SU-DHL-6 (cell line): ENCODE results near the gene HPRT1.

Source experiments
- H2AFZ ChIP-seq: fragments of 200-600 bp; sonication (generic); 2 replicates; pipeline ENCODE4 v1.6.1; 2014; ENCODE audit warnings: low read depth, mild to moderate bottlenecking, moderate library complexity, mixed read lengths, antibody characterized with exemption, low read length; ENCODE audit not compliant: severe bottlenecking
- H3F3A ChIP-seq: fragments of 200-600 bp; shearing (Covaris generic); 2 replicates; pipeline ENCODE4 v1.6.0; 2016; ENCODE audit warnings: antibody characterized with exemption, mild to moderate bottlenecking; ENCODE audit not compliant: insufficient read depth
- H3K27ac ChIP-seq: fragments of 200-600 bp; sonication (generic); 2 replicates; pipeline ENCODE4 v1.5.1; 2016; ENCODE audit warnings: low read depth, mild to moderate bottlenecking, low read length, moderate library complexity, mixed read lengths
- H3K27me3 ChIP-seq: fragments of 200-600 bp; sonication (generic), shearing (Covaris generic); 2 replicates; pipeline ENCODE4 v1.6.0; 2014; ENCODE audit warnings: mild to moderate bottlenecking, low read length
- H3K36me3 ChIP-seq: fragments of 200-600 bp; sonication (generic); 2 replicates; pipeline ENCODE4 v1.6.1; 2014; ENCODE audit warnings: mild to moderate bottlenecking, low read length, mixed read lengths
- H3K4me2 ChIP-seq: fragments of 300-600, 200-600 bp; shearing (Covaris generic), sonication (generic); 2 replicates; pipeline ENCODE4 v1.6.0; 2014; ENCODE audit warnings: low read length, low read depth, mild to moderate bottlenecking; ENCODE audit not compliant: poor library complexity, severe bottlenecking
- H3K4me3 ChIP-seq: fragments of 200-600 bp; sonication (generic); 2 replicates; pipeline ENCODE4 v1.5.1; 2014; ENCODE audit warnings: antibody characterized with exemption, low read length, mild to moderate bottlenecking, mixed read lengths; ENCODE audit not compliant: insufficient read depth, poor library complexity, severe bottlenecking
- H3K79me2 ChIP-seq: fragments of 200-600 bp; sonication (generic); 2 replicates; pipeline ENCODE4 v1.6.1; 2014; ENCODE audit warnings: mild to moderate bottlenecking, low read length, moderate library complexity; ENCODE audit not compliant: insufficient read depth
- H3K9ac ChIP-seq: fragments of 200-600 bp; sonication (generic); 2 replicates; pipeline ENCODE4 v1.7.0; 2014; ENCODE audit warnings: mild to moderate bottlenecking, low read length
- H3K9me2 ChIP-seq: fragments of 200-600 bp; sonication (generic); replicated peaks from 2 replicates; pipeline ENCODE4 v1.6.1; 2014; ENCODE audit warnings: low read length; ENCODE audit not compliant: insufficient read depth
- H3K9me3 ChIP-seq: fragments of 200-600 bp; sonication (generic); 2 replicates; pipeline ENCODE4 v1.6.1; 2014; ENCODE audit warnings: low read length, mixed read lengths; ENCODE audit not compliant: insufficient read depth
- H4K20me1 ChIP-seq: fragments of 200-600 bp; sonication (generic); 2 replicates; pipeline ENCODE4 v1.6.1; 2014; ENCODE audit warnings: low read depth, mild to moderate bottlenecking, antibody characterized with exemption, low read length, moderate library complexity, mixed read lengths
- EZH2phosphoT487 ChIP-seq: fragments of 200-600 bp; sonication (generic), shearing (Covaris generic); conservative IDR thresholded peaks from 2 replicates; pipeline ENCODE4 v1.6.1; 2018; ENCODE audit warnings: mild to moderate bottlenecking, antibody characterized with exemption, low read length, moderate library complexity, mixed read lengths
- TF ChIP-seq, protein P1 (sequence below): fragments of 200-600 bp; sonication (generic); IDR thresholded peaks from one replicate; pipeline ENCODE4 v1.5.1; 2017; ENCODE audit warnings: antibody characterized with exemption, mild to moderate bottlenecking, low read length, moderate library complexity; ENCODE audit not compliant: insufficient read depth, poor library complexity, severe bottlenecking

HPRT1 gene

DNA sequence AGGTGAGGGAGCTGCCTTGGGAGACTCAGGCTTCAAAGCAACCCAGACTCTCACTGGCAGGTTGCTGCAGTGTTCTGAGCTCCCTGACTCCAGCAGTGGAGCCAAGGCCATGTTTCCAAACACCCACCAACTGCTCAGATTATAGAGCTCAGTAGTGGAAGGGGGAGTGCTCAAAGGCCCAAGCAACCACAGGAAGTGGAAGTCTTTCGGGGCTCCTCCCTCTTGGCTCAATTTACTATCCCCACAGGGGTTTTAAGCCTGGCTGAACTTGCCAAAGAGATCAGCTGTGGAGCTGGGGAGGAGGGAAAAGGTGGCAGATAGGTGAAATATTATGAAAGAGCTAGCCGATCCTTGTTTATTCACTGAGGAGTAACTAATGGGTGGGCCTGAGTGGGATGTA, 82.5 kb downstream of the HPRT1 start:
- Histone ChIP-seq H3K79me2 (no peaks in the 10 kb centered on the region), H4K20me1 (no peaks in the 10 kb centered on the region), H2AFZ (no peak overlapping the region), H3K9me2 (no peaks in the 10 kb centered on the region), H3K36me3 (no peaks in the 10 kb centered on the region), H3K4me3 (no peak overlapping the region), H3K27ac (no peak overlapping the region), H3K9ac (no peak overlapping the region), H3K27me3 (no peaks in the 10 kb centered on the region), H3K4me2 (no peak overlapping the region), H3F3A (no peaks in the 10 kb centered on the region), H3K9me3 (no peaks in the 10 kb centered on the region)
- no peak for TF ChIP-seq EZH2phosphoT487
- TF ChIP-seq, protein P1, sequence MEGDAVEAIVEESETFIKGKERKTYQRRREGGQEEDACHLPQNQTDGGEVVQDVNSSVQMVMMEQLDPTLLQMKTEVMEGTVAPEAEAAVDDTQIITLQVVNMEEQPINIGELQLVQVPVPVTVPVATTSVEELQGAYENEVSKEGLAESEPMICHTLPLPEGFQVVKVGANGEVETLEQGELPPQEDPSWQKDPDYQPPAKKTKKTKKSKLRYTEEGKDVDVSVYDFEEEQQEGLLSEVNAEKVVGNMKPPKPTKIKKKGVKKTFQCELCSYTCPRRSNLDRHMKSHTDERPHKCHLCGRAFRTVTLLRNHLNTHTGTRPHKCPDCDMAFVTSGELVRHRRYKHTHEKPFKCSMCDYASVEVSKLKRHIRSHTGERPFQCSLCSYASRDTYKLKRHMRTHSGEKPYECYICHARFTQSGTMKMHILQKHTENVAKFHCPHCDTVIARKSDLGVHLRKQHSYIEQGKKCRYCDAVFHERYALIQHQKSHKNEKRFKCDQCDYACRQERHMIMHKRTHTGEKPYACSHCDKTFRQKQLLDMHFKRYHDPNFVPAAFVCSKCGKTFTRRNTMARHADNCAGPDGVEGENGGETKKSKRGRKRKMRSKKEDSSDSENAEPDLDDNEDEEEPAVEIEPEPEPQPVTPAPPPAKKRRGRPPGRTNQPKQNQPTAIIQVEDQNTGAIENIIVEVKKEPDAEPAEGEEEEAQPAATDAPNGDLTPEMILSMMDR = no peak

DNA sequence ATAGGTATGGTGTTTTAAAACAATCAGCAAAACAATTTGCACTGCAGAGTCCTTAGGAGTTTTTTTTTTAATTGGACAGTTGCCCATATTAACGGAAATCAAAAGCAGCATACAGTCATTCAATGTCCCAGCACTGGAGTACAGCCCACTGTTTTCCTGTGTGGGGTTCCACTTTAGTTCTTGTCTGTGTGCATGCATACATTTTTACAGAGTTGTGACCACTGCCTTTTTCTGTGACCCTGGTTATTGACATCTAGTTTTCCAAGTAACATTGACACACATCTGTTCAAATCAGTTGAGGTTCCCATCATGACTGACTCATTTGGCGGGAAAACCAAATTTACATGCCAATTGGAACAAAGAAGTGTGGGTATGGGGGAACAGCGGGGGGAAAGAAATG, 83.3 kb downstream of the HPRT1 start:
- TF ChIP-seq EZH2phosphoT487 = no peak
- TF ChIP-seq, protein P1 = no peak
- no peaks in the 10 kb centered on the region for H4K20me1 ChIP-seq
- no peak overlapping the region for H3K4me2 ChIP-seq
- H3K27me3 ChIP-seq = no peaks in the 10 kb centered on the region
- no peaks in the 10 kb centered on the region for H3K36me3 ChIP-seq
- no peak overlapping the region for H3K27ac ChIP-seq
- no peaks in the 10 kb centered on the region for H3K9me3 ChIP-seq
- H3K4me3 ChIP-seq = no peak overlapping the region
- H3K79me2 ChIP-seq = no peaks in the 10 kb centered on the region
- no peak overlapping the region for H2AFZ ChIP-seq
- H3F3A ChIP-seq = no peaks in the 10 kb centered on the region
- H3K9ac ChIP-seq = no peak overlapping the region
- H3K9me2 ChIP-seq = no peaks in the 10 kb centered on the region

DNA sequence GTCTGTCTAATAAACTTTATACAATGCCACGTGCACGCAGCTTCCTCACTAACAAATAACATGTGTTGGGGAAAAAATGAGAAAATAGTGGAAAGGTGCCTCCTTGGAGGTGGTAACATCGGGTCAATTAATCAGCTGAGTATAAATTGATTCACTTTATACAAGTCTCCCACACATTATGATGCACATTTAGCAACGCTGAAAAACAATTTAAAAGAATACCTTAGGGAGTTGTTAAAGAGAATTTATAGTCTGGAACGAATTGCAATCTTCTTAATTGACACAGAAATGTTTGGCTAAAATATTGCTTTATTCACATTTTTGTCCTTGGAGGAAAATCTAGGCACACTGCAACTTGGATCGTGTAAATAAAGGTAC, 84.2 kb downstream of the HPRT1 start:
- Histone ChIP-seq H3K36me3 (no peaks in the 10 kb centered on the region), H3K4me2 (no peak overlapping the region), H3K9me2 (no peaks in the 10 kb centered on the region), H3K79me2 (no peaks in the 10 kb centered on the region), H3F3A (no peaks in the 10 kb centered on the region), H3K9ac (no peak overlapping the region), H3K27ac (no peak overlapping the region), H4K20me1 (no peaks in the 10 kb centered on the region), H3K27me3 (no peaks in the 10 kb centered on the region), H3K4me3 (no peak overlapping the region), H3K9me3 (no peaks in the 10 kb centered on the region), H2AFZ (no peak overlapping the region)
- TF ChIP-seq, protein P1 = no peak
- no peak for TF ChIP-seq EZH2phosphoT487
